ENCODE results near the gene N4BP3.

DNA sequence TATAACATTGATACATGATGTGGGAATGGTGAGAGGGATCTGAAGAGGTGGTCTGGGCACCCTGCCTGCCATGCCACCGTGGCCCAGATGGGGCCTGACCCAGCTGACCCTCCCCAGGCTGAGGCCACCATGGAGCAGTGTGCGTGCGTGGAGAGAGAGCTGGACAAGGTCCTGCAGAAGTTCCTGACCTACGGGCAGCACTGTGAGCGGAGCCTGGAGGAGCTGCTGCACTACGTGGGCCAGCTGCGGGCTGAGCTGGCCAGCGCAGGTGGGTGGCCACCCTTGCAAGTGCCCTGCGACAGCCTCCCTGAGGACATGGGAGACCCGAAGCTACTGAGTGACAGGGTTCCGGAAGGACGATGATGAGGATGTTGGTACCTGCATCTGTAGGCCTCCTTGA lies 24.7 kb downstream of the N4BP3 start:
- TF ChIP-seq, protein P1, sequence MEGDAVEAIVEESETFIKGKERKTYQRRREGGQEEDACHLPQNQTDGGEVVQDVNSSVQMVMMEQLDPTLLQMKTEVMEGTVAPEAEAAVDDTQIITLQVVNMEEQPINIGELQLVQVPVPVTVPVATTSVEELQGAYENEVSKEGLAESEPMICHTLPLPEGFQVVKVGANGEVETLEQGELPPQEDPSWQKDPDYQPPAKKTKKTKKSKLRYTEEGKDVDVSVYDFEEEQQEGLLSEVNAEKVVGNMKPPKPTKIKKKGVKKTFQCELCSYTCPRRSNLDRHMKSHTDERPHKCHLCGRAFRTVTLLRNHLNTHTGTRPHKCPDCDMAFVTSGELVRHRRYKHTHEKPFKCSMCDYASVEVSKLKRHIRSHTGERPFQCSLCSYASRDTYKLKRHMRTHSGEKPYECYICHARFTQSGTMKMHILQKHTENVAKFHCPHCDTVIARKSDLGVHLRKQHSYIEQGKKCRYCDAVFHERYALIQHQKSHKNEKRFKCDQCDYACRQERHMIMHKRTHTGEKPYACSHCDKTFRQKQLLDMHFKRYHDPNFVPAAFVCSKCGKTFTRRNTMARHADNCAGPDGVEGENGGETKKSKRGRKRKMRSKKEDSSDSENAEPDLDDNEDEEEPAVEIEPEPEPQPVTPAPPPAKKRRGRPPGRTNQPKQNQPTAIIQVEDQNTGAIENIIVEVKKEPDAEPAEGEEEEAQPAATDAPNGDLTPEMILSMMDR (IDR thresholded peaks at IDR 0.05), result no peak
- no peak for TF ChIP-seq ZFX (IDR thresholded peaks at IDR 0.05; ENCODE audit: borderline replicate concordance)
